ENCODE data around the gene ITSN2. TPM values are rescaled to one million over a fixed set of nuclear protein-coding genes. Genes with fewer than 3 reads are reported as not detected.

The ITSN2 gene
- total and polyA plus RNA-seq, 4 donors, result 10.1 to 32.4 (median 21.6) TPM

DNA sequence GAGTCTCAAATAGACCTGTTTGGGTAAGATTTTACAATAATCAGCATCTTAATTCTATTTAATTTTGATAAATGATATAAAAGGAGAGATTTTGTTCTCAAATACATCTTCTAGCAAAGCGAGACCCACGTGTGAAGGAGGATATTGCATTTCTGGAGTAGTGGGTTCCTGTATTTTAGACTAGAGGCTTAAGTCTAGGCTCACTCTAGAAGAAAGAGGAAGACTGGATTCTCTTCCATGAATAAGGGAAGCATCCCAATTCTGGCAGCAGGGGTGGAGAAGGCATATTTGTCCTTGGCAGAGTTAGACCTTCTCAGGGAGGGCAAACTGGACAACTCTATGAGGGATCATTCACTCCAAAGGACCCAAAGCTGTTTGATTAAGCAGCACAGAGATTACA lies 196.7 kb downstream of the ITSN2 start:
- Histone ChIP-seq H3K27me3 (ENCODE audit: control insufficient read depth in 4 of 4, insufficient read depth in 4 of 4, low read length in 3 of 4) (no peaks in the 10 kb centered on the region), H3K4me1 (ENCODE audit: control insufficient read depth in 4 of 4, insufficient read depth in 4 of 4, low read length in 3 of 4) (no peaks in the 10 kb centered on the region), H3K4me3 (ENCODE audit: low read depth in 1 of 3, low read length in 3 of 3) (no peak overlapping the region), H3K36me3 (ENCODE audit: control insufficient read depth in 4 of 4, insufficient read depth in 3 of 4, low read depth in 1 of 4, low read length in 3 of 4) (no peaks in the 10 kb centered on the region), H3K27ac (ENCODE audit: low read depth in 1 of 2, low read length in 2 of 2) (no peak overlapping the region), H3K9ac (ENCODE audit: low read depth in 1 of 2, low read length in 2 of 2) (no peak overlapping the region), H3K9me3 (ENCODE audit: control insufficient read depth in 4 of 4, low read length in 3 of 4) (no peaks in the 10 kb centered on the region)
- no peak for DNase-seq (ENCODE audit: low spot score)
- 74% methylated on average over 2 of the region's 2 CpGs for WGBS
- TF ChIP-seq EGR1 (IDR thresholded peaks at IDR 0.05; ENCODE audit: low read depth in 2 of 2), result no peak
- TF ChIP-seq JUND (IDR thresholded peaks at IDR 0.05), result no peak
- TF ChIP-seq YY1 (IDR thresholded peaks at IDR 0.05), result no peak
- TF ChIP-seq, protein P1, sequence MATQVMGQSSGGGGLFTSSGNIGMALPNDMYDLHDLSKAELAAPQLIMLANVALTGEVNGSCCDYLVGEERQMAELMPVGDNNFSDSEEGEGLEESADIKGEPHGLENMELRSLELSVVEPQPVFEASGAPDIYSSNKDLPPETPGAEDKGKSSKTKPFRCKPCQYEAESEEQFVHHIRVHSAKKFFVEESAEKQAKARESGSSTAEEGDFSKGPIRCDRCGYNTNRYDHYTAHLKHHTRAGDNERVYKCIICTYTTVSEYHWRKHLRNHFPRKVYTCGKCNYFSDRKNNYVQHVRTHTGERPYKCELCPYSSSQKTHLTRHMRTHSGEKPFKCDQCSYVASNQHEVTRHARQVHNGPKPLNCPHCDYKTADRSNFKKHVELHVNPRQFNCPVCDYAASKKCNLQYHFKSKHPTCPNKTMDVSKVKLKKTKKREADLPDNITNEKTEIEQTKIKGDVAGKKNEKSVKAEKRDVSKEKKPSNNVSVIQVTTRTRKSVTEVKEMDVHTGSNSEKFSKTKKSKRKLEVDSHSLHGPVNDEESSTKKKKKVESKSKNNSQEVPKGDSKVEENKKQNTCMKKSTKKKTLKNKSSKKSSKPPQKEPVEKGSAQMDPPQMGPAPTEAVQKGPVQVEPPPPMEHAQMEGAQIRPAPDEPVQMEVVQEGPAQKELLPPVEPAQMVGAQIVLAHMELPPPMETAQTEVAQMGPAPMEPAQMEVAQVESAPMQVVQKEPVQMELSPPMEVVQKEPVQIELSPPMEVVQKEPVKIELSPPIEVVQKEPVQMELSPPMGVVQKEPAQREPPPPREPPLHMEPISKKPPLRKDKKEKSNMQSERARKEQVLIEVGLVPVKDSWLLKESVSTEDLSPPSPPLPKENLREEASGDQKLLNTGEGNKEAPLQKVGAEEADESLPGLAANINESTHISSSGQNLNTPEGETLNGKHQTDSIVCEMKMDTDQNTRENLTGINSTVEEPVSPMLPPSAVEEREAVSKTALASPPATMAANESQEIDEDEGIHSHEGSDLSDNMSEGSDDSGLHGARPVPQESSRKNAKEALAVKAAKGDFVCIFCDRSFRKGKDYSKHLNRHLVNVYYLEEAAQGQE (IDR thresholded peaks at IDR 0.05), result no peak
- TF ChIP-seq TAF1 (conservative IDR thresholded peaks at IDR 0.05), result no peak
- TF ChIP-seq, protein P2, sequence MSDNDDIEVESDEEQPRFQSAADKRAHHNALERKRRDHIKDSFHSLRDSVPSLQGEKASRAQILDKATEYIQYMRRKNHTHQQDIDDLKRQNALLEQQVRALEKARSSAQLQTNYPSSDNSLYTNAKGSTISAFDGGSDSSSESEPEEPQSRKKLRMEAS (IDR thresholded peaks at IDR 0.05), result no peak
- no peak for TF ChIP-seq RXRA (IDR thresholded peaks at IDR 0.05)
- TF ChIP-seq SP1 (IDR thresholded peaks at IDR 0.05), result no peak
- TF ChIP-seq, protein P3, sequence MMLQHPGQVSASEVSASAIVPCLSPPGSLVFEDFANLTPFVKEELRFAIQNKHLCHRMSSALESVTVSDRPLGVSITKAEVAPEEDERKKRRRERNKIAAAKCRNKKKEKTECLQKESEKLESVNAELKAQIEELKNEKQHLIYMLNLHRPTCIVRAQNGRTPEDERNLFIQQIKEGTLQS (IDR thresholded peaks at IDR 0.05), result no peak
- no peak for TF ChIP-seq RAD21 (IDR thresholded peaks at IDR 0.05)
- TF ChIP-seq FOXA1 (IDR thresholded peaks at IDR 0.05), result no peak
- TF ChIP-seq HNF4A (conservative IDR thresholded peaks at IDR 0.05), result no peak
- no peak for TF ChIP-seq HNF4G (IDR thresholded peaks at IDR 0.05)

DNA sequence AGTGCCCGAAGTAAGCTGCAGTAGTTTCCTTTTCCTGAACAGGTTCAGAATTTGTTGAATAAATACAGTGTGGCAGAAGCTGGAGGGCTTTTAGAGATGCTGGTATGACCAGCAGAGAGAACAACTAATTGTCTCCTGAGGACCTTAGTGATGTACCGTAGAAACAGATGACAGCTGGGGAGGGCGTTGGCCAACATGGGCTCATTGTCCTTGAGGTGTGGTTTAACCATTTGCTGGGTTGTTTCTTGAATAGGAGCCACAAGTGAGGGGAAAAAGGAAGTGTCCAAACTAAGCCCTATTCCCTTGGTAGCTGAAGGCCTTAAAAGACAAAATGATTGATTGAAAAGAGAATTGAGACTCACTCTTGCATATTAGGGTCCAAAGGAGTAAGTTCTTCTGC lies 197.2 kb downstream of the ITSN2 start:
- Histone ChIP-seq H3K27ac (ENCODE audit: low read depth in 1 of 2, low read length in 2 of 2) (no peak overlapping the region), H3K9ac (ENCODE audit: low read depth in 1 of 2, low read length in 2 of 2) (no peak overlapping the region), H3K9me3 (ENCODE audit: control insufficient read depth in 4 of 4, low read length in 3 of 4) (no peaks in the 10 kb centered on the region), H3K36me3 (ENCODE audit: control insufficient read depth in 4 of 4, insufficient read depth in 3 of 4, low read depth in 1 of 4, low read length in 3 of 4) (no peaks in the 10 kb centered on the region), H3K4me3 (ENCODE audit: low read depth in 1 of 3, low read length in 3 of 3) (no peak overlapping the region), H3K27me3 (ENCODE audit: control insufficient read depth in 4 of 4, insufficient read depth in 4 of 4, low read length in 3 of 4) (no peaks in the 10 kb centered on the region), H3K4me1 (ENCODE audit: control insufficient read depth in 4 of 4, insufficient read depth in 4 of 4, low read length in 3 of 4) (no peaks in the 10 kb centered on the region)
- WGBS, result 54% methylated on average over 3 of the region's 3 CpGs
- DNase-seq (ENCODE audit: low spot score), result no peak
- TF ChIP-seq EGR1 (IDR thresholded peaks at IDR 0.05; ENCODE audit: low read depth in 2 of 2), result no peak
- TF ChIP-seq, protein P4, sequence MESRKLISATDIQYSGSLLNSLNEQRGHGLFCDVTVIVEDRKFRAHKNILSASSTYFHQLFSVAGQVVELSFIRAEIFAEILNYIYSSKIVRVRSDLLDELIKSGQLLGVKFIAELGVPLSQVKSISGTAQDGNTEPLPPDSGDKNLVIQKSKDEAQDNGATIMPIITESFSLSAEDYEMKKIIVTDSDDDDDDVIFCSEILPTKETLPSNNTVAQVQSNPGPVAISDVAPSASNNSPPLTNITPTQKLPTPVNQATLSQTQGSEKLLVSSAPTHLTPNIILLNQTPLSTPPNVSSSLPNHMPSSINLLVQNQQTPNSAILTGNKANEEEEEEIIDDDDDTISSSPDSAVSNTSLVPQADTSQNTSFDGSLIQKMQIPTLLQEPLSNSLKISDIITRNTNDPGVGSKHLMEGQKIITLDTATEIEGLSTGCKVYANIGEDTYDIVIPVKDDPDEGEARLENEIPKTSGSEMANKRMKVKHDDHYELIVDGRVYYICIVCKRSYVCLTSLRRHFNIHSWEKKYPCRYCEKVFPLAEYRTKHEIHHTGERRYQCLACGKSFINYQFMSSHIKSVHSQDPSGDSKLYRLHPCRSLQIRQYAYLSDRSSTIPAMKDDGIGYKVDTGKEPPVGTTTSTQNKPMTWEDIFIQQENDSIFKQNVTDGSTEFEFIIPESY (IDR thresholded peaks at IDR 0.05), result no peak
- TF ChIP-seq SP1 (IDR thresholded peaks at IDR 0.05), result no peak

DNA sequence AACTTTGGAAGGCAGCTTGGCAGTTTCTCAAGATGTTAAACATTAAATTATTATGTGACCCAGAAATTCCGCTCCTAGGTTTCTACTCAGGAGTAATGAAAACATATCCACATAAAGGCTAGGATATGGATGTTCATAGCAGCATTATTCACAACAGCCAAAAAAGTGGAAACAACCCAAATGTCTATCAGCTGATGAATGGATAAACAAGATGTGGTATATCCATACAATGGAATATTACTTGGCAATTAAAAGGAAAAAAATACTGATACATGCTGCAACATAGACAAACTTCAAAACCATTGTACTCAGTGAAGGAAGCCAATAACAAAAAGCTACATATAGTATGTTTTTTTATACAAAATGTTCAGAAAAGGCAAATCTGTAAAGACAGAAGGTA lies 197.8 kb downstream of the ITSN2 start:
- H3K4me3 ChIP-seq (ENCODE audit: low read depth in 1 of 3, low read length in 3 of 3), result no peak overlapping the region
- 97% methylated on average over 1 of the region's 1 CpG for WGBS
- H3K9ac ChIP-seq (ENCODE audit: low read depth in 1 of 2, low read length in 2 of 2), result no peak overlapping the region
- DNase-seq (ENCODE audit: low spot score), result no peak
- H3K27ac ChIP-seq (ENCODE audit: low read depth in 1 of 2, low read length in 2 of 2), result no peak overlapping the region
- H3K36me3 ChIP-seq (ENCODE audit: control insufficient read depth in 4 of 4, insufficient read depth in 3 of 4, low read depth in 1 of 4, low read length in 3 of 4), result no peaks in the 10 kb centered on the region
- H3K4me1 ChIP-seq (ENCODE audit: control insufficient read depth in 4 of 4, insufficient read depth in 4 of 4, low read length in 3 of 4), result no peaks in the 10 kb centered on the region
- no peaks in the 10 kb centered on the region for H3K9me3 ChIP-seq (ENCODE audit: control insufficient read depth in 4 of 4, low read length in 3 of 4)
- no peaks in the 10 kb centered on the region for H3K27me3 ChIP-seq (ENCODE audit: control insufficient read depth in 4 of 4, insufficient read depth in 4 of 4, low read length in 3 of 4)
- no peak for TF ChIP-seq RXRA (IDR thresholded peaks at IDR 0.05)
- no peak for TF ChIP-seq TAF1 (conservative IDR thresholded peaks at IDR 0.05)
- TF ChIP-seq, protein P2 (IDR thresholded peaks at IDR 0.05), result no peak
- TF ChIP-seq SP1 (IDR thresholded peaks at IDR 0.05), result no peak
- TF ChIP-seq YY1 (IDR thresholded peaks at IDR 0.05), result no peak
- TF ChIP-seq, protein P4 (IDR thresholded peaks at IDR 0.05), result no peak
- TF ChIP-seq, protein P5, sequence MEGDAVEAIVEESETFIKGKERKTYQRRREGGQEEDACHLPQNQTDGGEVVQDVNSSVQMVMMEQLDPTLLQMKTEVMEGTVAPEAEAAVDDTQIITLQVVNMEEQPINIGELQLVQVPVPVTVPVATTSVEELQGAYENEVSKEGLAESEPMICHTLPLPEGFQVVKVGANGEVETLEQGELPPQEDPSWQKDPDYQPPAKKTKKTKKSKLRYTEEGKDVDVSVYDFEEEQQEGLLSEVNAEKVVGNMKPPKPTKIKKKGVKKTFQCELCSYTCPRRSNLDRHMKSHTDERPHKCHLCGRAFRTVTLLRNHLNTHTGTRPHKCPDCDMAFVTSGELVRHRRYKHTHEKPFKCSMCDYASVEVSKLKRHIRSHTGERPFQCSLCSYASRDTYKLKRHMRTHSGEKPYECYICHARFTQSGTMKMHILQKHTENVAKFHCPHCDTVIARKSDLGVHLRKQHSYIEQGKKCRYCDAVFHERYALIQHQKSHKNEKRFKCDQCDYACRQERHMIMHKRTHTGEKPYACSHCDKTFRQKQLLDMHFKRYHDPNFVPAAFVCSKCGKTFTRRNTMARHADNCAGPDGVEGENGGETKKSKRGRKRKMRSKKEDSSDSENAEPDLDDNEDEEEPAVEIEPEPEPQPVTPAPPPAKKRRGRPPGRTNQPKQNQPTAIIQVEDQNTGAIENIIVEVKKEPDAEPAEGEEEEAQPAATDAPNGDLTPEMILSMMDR (IDR thresholded peaks at IDR 0.05; ENCODE audit: low read depth, low read length, missing input control), result no peak
